Neuron (in vitro differentiated cells): ENCODE data around the gene ABCF2.
A peak's percentile ranks its signal among the peaks of the same experiment; 100 is the strongest.

Experiments
- H2AFZ ChIP-seq: one replicate; pipeline ENCODE4 v1.6.1; 2013; ENCODE audit warnings: low read depth, mild to moderate bottlenecking, inconsistent platforms, low read length, moderate library complexity
- H3K27me3 ChIP-seq: one replicate; pipeline ENCODE4 v1.6.1; 2013; ENCODE audit warnings: low read length; ENCODE audit not compliant: insufficient read depth
- H3K36me3 ChIP-seq: one replicate; pipeline ENCODE4 v1.6.1; 2013; ENCODE audit warnings: low read length; ENCODE audit not compliant: insufficient read depth
- H3K4me1 ChIP-seq: one replicate; pipeline ENCODE4 v1.6.1; 2013; ENCODE audit warnings: low read length; ENCODE audit not compliant: insufficient read depth
- H3K4me3 ChIP-seq: 2 replicates; pipeline ENCODE4 v1.5.1; 2013; ENCODE audit warnings: mild to moderate bottlenecking, low read length, moderate library complexity
- H3K9me3 ChIP-seq: one replicate; pipeline ENCODE4 v1.6.1; 2013; ENCODE audit warnings: low read length

The ABCF2 gene

DNA sequence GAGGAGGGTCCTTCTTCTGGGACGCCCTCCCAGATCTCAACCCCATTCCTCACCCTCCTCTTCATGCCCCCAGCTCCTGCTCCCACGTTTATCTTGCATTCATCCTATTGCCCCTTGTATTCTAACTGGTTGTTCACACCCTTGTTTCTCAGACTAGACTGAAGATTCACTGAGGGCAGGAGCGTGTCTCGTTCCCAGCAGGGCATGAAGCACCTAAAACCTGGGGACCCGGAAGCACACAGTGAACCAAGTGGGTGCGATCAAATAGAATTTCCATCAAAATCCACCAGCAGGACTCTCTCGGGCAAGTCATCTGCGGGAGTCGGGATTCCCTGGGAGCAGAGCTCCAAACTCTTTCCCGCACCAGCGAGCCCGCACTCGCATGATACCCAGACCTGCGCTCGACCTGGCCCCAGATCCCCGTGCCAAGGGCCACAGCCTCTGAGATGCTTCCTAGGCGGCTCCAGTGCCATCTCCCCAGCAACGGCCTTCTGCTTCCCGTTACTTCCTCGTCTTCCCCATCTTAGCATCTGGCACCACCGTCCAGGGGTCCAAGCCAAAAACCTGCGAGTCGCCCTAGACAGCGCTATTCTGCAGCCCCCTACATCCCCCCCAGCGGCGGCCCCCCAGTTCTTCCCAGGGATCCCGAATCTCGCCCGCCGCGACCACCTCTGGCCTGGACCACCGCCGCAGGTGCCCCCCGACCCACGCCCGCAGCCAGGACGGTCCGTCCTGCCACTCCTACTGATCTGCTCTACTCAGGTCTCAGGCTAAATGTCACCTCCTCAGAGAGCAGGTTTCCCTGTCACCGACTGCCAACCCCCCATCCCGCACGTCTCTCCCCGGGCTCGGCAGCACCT, 53.4 kb downstream of the ABCF2 start:
- Histone ChIP-seq H2AFZ (no peak overlapping the region), H3K27me3 (peaks cover 26% of the 10 kb centered on the region), H3K9me3 (peaks cover 2% of the 10 kb centered on the region), H3K36me3 (no peaks in the 10 kb centered on the region), H3K4me3 (no peak overlapping the region), H3K4me1 (peaks cover under 1% of the 10 kb centered on the region)

DNA sequence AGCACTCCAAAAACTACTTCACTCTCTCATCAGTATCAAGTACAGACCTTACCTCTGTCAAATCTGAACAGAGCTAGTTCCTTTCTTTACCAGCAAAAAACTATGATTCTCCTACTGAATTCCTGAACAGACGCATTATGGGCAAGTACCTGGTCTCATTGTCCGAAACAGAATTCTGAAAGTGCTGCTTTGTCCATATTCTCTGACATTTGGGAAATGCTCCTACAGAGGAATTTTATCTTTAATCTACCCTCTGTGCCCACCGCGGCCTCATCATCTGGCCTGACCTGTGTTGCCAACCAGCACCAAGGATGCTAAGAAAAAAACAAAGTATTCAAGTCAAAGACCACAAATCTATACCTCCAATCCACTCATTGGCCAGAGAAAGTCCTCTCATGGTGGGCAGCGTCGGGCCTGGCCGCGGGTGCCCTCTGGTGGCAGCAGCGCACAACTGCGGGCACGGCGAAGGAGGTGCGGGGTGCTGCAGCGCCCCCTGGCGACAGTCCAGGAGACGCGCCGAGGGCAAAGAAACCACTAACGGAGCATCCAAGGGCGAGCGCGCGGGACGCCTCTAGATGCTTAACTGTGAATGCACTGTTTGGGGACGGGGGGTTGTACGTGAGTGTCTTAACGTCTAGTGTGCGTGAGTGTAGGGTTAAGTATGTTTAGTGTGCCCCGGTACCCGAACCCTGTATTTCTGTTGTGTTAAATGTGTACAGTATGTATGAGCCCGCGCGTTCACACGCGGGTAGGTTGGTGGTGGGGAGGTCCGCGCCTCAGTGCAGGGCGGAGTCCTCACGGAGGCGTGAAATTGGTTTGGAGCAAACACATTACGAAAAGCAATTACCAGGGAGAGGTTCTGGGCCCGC, 54.5 kb downstream of the ABCF2 start:
- Histone ChIP-seq H2AFZ (no peak overlapping the region), H3K27me3 (peaks cover 30% of the 10 kb centered on the region), H3K4me3 (no peak overlapping the region), H3K4me1 (peaks cover 4% of the 10 kb centered on the region), H3K9me3 (peaks cover 2% of the 10 kb centered on the region), H3K36me3 (no peaks in the 10 kb centered on the region)

GRCh38 chr7:151168787-151169162, 58.2 kb downstream of the ABCF2 start:
- Histone ChIP-seq H3K4me1 (peaks cover 8% of the 10 kb centered on the region), H3K9me3 (no peaks in the 10 kb centered on the region), H3K4me3 (no peak overlapping the region), H2AFZ (no peak overlapping the region), H3K27me3 (peaks cover 60% of the 10 kb centered on the region), H3K36me3 (no peaks in the 10 kb centered on the region)

DNA sequence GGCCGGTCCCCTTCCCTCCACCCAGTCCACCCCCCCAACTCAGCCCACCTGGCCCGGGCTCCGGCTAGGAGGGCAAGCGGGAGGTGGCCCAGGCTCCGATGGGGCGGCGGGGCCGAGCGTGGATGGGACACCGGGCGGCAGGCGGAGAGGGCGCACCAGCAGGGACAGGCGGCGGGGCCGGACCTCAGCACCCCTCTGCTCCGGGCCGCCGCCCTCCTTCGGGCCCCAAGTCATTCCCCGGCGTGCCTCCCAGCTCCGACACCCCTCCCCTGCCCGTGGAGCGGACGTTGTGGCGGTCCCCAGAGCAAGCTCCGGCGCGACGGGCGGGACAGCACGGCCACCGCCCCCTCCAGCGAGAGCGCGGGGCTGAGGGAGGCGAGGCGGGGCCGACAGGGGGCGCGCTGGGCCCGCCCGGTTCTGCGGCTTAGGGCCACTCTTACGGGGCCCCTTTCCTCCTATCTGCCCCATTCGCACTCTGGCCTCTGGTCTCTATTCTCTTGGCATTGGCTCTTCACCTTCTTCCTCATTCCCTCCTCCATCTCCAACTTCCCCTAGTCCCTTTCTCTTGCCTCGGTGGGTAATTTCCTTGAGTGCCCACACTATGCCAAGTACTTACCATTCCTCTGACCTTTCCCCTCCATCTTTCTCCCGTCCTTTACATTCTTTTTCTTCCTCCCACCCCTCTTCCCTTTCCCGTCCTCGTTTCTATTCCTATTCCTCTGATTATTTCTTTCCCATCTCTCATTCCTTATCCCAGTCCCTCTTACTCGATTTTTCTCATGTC, 58.8 kb downstream of the ABCF2 start:
- Histone ChIP-seq H3K4me3 (no peak overlapping the region), H2AFZ (peak overlapping the region; percentile 4), H3K36me3 (no peaks in the 10 kb centered on the region), H3K27me3 (peaks cover 64% of the 10 kb centered on the region), H3K4me1 (peaks cover 8% of the 10 kb centered on the region), H3K9me3 (no peaks in the 10 kb centered on the region)

DNA sequence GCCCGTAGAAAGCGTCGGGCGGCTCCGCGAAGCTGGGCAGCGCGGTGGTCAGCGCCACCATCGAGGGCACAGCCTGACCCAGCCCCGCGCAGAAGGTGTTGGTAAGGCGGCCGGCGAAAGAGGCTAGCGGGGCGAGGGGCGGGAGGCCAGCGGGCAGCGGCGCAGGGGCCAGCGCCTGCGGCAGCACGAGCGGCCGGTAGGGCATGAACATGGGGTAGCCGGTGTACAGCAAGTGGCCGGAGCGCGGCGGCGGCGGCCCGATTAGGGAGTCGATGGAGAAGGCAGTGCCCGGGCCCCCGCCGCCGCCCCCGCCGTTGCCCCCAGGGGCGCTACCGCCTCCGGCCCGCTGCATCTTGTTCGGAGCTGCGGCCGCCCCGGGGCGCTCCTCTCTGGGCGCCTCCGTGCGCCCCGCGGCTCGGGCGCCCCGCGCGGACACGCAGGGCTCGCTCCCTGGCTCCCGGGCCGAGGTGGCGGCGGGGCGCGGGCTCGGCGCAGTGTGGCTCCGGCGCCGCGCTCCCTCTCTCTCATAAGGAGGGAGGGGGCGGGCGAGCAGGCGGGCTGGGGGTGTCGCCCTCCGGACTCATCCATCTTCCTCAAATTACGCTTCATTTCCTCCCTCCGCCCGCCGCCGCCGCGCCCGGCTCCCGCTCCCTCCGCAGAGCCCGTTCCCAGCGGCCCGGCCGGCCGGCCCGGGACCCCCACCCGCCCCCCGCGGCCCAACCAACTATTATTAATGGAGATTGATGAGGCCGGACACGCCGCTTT, 59.6 kb downstream of the ABCF2 start, which contains the start of gene GBX1:
Gene GBX1 (minus strand): TSS at position 498 of the 765 bp plus-strand sequence. CDS start 146 bp downstream, at position 352.
- Histone ChIP-seq H3K27me3 (peaks cover 69% of the 10 kb centered on the region), H3K9me3 (no peaks in the 10 kb centered on the region), H2AFZ (peak within 1 kb of the TSS; percentile 4), H3K4me3 (peak within 1 kb of the TSS; percentile 28), H3K4me1 (peaks cover 8% of the 10 kb centered on the region), H3K36me3 (no peaks in the 10 kb centered on the region)

DNA sequence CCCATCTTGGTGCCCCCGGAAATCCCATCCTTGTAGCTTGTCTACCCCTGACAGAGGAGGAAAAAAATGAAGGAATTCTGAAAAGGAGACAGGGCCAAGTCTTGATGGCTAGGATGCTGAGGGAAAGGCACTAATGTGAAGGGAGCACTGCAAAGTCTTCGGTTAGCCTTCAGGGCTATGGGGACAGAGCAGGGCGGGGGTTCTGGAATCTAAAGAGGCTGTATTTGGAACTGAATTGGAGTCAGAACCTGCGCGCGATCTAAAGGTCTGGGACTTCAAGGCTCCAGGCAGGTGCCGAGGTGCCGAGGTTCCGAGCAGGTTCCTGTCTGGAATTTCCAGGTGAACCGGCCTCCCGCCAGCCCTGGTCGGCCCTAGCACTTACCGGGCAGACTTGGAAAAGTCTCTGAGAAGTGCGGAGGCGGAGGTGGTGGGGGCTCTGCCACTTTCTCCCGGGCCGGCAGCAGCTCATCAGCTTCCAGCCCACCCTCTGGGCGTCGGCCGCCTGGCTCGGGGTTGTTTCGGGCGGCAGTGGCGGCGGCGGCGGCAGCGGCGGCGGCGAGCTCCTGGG, 60.3 kb downstream of the ABCF2 start:
- H3K27me3 ChIP-seq = peaks cover 76% of the 10 kb centered on the region
- H3K4me3 ChIP-seq = no peak overlapping the region
- peaks cover 8% of the 10 kb centered on the region for H3K4me1 ChIP-seq
- H3K36me3 ChIP-seq = no peaks in the 10 kb centered on the region
- no peaks in the 10 kb centered on the region for H3K9me3 ChIP-seq
- H2AFZ ChIP-seq = no peak overlapping the region
